Fibroblast of peridontal ligament (primary cell): ENCODE measurements around the gene CROCC.
"Not testable (repeated sequence)": the region's sequence is repeated elsewhere in the genome, so short reads cannot be mapped to it uniquely, and the experiment has no call there.

Experiments
- DNase-seq: peaks from one replicate; pipeline ENCODE4 v3.0.0-alpha.2; 2010; ENCODE audit errors: extremely low read depth

CROCC gene

DNA sequence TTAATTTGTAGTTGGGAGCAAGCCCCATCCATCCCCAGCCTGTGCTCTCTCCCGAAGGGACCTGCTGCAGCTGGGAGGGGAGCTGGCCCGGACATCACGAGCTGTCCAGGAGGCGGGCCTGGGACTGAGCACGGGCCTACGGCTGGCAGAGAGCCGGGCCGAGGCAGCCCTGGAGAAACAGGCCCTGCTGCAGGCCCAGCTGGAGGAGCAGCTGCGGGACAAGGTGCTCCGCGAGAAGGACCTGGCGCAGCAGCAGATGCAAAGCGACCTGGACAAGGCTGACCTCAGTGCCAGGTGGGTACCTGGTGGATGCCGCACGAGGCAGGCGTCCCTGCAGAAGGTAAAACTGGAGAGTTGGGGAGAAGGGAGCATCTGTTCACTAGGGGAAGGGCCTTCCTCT lies 14.8 kb downstream of the CROCC start:
- DNase-seq, result not testable (repeated sequence)

DNA sequence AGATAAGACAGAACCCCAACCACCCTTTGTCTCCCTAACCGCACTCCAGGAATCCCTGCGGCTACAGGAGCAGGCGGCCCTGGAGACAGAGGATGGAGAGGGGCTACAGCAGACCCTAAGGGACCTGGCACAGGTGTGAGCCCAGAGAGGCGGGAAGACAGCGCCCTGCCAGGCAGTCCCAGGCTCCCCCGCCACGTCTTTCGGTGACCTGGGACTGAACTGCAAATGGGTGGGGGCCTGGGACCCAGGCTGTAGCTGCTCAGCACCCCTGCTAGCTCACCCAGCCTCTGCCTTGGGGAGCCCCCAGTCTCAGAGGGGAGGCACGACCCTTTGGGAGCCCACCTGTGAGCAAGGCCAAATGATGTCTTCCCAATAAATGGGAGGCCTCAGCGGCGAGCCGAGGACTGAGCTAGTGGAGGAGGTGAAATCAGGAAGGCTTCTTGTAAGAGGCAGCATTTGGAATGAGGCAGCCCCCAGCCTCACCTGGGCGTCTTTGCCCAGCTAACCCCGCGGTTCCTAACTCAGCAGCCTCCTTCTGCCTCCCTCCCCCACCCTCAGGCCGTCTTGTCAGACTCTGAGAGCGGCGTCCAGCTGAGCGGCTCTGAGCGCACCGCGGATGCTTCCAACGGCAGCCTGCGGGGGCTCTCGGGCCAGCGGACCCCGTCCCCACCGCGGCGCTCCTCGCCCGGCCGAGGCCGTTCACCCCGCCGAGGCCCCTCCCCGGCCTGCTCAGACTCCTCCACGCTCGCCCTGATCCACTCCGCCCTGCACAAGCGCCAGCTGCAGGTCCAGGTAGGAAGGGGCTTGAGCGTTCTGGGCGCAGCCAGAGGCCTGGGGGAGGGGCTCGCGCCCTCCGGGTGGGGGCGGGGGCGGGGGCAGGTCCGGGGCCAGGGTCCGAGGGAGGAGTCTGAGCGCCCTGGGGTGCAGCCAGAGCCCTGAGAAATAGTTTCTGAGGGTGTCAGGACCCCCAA lies 16.9 kb downstream of the CROCC start:
- no peak for DNase-seq

DNA sequence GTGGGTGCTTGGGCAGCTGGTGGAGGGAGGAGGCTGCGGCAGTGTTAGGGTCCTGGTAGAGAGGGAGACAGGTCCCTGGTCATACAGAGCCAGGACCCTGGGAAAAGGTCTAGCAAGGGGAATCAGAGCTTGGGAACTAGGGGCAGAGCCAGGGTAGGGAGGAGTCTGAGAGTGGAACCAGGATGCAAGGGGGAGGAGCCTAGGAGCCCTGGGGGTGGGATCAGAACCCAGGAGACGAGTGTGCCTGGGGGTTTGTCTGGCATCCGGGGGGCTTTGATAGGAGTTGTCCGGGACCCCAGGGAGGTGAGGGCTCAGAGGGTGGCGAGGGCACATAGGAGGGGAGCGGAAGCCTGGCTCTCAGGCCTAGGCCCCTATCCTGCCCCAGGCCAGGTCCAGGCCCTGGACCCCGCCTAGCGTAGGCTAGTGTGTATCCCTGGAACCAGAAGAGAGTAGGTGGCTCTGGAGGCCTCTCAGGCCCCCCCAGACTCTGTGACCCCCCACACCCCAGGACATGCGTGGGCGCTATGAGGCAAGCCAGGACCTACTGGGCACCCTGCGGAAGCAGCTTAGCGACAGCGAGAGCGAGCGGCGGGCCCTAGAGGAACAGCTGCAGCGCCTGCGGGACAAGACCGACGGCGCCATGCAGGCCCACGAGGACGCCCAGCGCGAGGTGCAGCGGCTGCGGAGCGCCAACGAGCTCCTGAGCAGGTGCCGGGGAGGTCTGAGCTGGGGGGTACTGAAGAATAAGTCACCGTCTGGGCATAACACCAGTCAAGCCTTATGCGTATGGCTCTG lies 17.9 kb downstream of the CROCC start:
- DNase-seq, result not testable (repeated sequence)

DNA sequence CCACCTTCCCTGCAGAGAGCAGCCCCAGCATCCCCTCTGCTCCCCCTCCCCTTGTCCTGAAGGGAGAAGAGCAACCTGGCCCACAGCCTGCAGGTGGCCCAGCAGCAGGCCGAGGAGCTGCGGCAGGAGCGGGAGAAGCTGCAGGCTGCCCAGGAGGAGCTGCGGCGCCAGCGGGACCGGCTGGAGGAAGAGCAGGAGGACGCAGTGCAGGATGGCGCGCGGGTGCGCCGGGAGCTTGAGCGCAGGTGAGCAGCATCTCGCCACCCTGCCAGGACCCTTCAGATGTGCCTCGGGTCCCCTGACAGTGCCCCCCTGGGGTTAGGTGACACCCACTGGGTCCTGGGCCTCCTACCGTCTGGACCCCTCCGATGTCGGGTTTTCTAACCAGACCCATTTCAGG lies 22.3 kb downstream of the CROCC start:
- no peak for DNase-seq

DNA sequence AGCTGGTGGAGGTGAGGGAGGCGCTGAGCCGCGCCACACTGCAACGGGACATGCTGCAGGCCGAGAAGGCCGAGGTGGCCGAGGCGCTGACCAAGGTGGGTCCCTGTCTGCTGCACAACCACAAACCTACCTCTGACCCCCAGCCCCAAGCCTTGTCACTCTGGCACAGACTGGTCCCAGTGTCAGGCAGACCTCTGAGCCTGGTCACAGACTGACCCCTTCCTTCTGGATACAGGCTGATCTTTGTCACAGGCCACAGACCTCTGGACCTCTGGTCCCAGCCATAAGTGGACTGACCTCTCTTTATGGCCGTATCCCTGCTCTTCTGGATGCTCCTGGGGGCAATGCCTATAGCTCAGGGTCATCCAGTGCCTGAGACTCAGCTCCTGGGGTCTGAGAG lies 23.8 kb downstream of the CROCC start:
- not testable (repeated sequence) for DNase-seq

DNA sequence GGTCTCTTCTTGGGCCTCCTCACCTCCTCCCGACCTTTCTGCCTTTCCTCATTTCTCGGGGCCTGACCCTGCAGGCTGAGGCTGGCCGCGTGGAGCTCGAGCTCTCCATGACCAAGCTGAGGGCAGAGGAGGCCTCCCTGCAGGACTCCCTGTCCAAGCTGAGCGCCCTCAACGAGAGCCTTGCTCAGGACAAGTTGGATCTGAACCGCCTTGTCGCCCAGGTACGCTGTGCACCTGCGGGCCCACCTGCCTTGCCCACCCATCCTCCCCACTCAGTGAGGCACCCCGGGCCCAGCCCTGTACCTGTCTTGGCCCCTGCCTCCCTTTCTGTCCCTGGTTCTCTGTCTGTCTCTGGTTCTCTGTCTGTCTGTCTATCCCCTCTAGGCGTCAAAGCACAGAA lies 24.5 kb downstream of the CROCC start:
- DNase-seq, result not testable (repeated sequence)

DNA sequence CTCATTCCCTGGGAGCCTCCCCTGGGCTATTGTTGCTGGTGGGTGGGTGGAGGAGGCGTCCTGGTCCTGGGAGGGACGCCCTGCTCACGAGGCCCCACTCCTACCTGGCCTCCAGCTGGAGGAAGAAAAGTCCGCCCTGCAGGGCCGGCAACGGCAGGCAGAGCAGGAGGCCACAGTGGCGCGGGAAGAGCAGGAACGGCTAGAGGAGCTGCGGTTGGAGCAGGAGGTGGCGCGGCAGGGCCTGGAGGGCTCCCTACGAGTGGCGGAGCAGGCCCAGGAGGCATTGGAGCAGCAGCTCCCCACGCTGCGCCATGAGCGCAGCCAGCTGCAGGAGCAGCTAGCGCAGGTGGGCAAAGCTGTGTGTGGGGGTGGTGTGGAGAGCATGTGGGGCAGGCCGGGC lies 24.9 kb downstream of the CROCC start:
- no peak for DNase-seq

DNA sequence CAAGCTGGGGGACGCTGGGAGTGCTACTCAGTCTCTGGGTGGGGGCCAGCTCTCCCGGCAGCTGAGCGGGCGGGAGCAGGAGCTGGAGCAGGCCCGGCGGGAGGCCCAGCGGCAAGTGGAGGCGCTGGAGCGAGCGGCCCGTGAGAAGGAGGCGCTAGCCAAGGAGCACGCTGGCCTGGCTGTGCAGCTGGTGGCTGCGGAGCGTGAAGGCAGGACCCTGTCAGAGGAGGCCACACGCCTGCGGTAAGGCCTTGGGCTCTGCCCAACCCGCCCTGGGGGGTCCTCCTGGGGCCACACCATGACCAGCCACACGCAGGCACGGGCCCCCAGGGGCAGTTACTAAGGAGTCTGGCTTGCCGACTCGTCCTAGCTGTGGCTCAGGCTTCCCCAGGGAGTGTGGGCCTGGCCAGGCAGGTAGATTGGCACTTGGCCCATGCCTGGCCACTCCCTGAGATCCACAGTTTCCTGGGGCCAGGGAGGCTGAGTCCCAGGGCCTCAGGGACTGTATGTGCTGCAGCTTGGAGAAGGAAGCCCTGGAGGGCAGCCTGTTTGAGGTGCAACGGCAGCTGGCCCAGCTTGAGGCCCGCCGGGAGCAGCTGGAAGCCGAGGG lies 26.7 kb downstream of the CROCC start:
- not testable (repeated sequence) for DNase-seq

DNA sequence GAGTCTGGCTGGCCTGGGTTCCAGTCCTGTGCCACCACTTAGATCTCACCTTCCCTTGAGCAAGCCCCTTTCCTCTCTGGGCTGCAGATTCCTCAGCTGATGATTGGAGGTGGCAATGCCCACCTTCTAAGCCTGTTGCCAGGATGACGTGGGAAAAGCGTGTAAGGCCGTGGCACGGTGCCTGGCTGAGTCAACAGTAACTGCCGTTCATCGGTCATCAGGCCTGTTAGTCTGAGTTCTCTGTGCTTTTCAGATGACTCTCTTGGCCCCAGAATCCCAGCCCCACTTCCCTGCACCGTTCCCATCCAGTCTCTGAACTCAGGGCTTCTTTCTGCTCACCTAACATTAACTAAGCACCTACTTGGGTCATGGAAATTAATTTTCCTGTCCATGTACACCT lies 27.3 kb downstream of the CROCC start:
- DNase-seq, result peak; percentile 70

DNA sequence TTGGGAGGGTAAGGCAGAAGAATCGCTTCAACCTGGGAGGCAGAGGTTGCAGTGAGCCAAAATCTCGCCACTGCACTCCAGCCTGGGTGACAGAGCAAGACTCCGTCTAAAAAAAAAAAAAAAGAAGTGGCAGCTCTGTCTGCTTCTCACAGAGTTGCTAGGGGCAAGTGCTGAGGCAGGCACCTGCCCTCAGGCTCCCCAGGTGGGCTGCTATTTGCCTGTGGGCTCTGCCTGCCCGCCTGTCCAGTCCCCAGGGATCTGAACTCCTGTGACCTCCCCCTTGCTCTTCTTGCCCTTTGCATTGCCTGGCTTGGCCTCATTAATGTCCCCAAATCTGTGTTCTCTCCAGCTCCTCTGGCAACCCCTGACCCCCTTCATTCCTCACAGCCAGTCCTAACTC lies 30.6 kb downstream of the CROCC start:
- not testable (repeated sequence) for DNase-seq

DNA sequence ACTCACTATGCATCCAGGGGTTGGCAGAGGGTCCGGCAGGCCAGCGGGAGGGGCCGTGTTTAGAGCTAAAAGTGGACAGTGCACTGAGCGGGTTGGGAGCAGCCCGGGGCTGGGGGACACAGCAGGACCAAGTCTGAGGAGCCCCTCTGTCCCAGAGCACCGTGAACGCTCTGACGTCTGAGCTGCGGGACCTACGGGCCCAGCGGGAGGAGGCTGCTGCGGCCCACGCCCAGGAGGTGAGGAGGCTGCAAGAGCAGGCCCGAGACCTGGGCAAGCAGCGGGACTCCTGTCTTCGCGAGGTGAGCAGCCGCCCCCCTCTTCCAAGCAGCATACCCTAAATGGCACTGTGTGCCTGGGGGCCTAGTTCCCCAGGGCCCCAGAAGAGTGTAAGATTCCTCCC lies 32.8 kb downstream of the CROCC start:
- no peak for DNase-seq

DNA sequence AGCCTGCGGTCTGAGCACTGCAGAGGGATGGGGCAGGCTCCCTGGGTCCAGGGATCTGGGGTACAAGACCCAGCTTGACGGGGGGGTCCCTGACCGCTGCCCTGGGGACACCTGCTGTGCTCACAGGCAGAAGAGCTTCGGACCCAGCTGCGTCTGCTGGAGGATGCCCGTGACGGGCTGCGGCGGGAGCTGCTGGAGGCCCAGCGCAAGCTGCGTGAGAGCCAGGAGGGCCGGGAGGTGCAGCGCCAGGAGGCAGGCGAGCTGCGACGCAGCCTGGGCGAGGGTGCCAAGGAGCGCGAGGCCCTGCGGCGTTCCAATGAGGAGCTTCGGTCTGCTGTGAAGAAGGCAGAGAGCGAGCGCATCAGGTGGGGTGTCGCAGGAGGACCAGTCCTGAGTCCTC lies 33.5 kb downstream of the CROCC start:
- DNase-seq, result no peak

DNA sequence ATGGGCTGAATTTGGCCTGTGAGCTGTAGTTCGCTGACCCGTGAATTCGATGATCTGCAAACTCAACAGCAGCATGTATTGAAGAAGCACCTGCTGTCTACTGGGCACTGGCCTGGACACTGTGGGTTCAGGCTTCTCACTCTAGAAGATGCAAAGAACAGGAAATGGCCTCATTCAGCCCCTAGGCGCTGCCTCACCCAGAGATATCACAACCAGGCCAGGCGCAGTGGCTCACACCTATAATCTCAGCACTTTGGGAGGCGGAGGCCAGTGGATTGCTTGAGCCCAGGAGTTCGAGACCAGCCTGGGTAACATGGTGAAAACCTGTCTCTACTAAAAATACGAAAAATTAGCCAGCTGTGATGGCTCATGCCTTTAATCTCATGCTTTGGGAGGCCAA lies 35.0 kb downstream of the CROCC start:
- no peak for DNase-seq

DNA sequence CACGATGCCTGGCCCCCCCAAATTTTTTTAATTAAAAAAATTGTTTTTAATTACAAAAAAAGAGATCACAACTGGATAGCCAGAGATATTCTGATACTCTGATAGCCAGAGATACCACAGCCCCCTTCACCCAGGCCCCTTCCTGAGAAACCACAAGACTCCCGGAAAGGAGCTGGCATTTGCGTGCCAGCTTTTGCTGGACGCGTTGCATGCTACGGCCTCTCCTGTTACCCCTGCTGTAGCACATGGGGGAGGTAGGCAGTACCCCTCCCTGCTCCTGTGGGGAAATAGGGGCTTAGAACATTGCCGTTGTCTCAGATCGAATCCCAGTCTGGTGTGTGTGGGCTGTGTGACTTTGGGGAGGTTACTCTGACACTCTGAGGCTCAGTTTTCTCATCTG lies 36.0 kb downstream of the CROCC start:
- no peak for DNase-seq

DNA sequence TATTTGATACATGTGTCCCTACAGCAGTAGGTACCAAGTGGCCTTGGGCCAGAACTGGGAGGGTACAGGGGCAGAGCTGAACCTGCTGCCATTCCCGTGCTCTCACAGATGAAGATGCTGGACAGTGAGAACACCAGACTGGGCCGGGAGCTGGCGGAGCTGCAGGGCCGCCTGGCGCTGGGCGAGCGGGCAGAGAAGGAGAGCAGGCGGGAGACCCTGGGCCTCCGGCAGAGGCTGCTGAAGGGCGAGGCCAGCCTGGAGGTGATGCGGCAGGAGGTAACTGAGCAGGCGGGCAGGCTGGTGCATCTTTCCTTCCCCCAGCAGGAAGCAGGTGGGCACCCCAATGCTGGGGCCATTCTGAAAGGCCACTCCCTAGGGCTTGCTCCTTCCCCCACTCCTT lies 36.7 kb downstream of the CROCC start:
- no peak for DNase-seq

DNA sequence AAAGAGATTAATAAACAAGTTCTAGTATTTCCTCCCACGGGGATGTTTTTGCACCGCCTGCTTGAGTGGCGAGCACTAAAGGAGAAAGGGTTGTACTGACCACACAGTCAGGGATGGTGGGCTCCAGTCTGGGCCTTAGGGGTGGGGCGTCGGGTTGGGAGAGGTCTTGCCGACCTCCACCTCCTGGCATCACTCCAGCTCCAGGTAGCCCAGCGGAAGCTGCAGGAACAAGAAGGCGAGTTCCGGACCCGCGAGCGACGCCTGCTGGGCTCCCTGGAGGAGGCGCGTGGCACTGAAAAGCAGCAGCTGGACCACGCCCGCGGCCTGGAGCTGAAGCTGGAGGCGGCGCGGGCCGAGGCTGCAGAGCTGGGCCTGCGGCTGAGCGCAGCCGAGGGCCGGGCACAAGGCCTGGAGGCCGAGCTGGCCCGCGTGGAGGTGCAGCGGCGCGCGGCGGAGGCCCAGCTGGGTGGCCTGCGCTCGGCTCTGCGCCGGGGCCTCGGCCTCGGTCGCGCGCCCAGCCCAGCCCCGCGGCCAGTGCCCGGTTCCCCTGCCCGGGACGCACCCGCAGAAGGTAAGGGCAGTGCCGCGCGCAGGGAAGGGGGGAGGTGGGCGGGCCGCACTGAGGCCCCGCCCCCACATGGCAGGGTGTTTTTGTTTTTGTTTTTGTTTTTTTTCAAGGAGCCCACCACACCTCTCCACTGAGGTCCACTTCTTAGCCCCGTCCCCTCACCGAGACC lies 39.0 kb downstream of the CROCC start:
- DNase-seq, result peak; percentile 64

DNA sequence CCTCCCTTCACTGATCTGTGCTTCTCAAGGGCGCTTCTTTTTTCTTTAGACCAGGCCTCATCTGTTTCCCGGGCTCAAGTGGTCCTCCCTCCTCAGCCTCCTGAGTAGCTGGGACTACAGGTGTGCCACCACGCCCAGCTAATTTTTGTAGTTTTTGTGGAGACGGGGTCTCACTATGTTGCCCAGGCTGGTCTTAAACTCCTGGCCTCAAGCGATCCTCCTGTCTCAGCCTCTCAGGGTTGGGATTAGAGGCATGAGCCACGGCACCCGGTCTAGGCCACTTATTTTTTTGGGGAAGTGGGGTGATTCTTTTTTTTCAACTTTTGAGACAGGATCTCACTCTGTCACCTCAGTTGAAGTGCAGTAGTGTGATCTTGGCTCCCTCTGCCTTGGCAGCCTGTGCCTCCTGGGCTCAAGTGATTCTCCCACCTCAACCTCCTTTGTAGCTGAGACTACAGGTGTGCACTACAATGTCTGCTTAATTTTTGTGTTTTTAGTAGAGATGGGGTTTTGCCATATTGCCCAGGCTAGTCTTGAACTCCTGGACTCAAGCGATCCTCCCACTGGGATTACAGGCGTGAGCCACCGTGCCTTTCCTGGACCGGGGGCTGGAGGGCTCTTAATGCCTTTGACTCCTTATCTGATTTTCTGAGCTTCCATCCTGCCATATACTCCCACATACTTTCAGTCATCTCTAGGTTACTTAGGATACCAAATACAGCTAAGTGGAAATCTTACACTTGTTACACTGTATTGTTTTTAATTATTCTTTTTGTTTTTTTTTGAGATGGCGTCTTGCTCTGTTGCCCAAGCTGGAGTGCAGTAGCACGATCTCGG lies 39.8 kb downstream of the CROCC start:
- DNase-seq, result no peak

DNA sequence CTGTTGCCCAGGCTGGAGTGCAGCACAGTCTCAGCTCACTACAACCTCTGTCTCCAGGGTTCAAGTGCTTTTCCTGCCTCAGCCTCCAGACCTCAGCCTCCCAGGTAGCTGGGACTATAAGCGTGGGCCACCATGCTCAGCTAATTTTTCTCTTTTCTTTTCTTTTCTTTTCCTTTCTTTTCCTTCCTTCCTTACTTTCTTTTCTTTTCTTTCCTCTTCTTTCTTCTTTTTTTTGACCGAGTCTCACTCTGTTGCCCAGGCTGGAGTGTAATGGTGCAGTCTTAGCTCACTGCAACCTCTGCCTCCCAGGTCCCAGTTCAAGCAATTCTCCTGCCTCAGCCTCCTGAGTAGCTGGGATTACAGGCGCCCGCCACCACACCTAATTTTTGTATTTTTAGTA lies 42.4 kb downstream of the CROCC start:
- not testable (repeated sequence) for DNase-seq

DNA sequence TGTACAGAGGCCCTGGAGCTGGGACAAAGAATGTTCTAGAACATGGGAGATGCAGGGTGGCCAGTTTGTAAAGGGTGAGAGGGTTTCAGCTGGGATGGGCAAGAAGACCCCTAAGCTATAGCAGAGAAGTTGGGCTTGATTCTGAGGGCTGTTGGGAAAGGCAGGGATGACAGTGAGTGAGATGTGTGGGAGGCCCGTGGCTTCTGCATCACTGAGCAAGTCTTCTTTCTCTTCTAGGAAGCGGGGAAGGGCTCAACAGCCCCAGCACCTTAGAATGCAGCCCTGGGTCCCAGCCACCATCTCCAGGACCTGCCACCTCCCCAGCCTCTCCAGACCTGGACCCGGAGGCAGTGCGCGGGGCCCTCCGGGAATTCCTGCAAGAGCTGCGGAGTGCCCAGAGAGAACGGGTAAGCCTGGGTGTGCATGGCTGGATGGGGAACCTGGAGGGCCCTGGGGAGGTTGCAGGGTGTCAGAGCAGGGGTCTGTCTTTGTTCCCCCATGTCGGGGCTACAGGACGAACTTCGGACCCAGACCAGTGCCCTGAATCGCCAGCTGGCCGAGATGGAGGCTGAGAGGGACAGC lies 43.8 kb downstream of the CROCC start:
- DNase-seq, result no peak

DNA sequence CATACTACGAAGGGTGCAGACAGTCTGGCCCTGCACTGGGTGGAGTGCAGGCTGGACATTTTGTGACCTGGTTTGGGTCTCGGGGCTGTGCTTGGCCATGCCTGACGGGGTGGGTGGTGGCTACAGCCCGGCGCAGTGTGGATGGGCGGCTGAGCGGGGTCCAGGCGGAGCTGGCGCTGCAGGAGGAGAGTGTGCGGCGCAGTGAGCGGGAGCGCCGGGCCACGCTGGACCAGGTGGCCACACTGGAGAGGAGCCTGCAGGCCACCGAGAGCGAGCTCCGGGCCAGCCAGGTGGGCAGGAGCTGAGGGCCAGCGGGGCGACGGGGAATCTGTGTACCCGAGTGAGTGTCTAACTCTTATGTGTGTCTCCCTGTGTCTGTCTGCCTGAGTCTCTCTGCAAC lies 44.6 kb downstream of the CROCC start:
- no peak for DNase-seq
